DND-41 (cell line): Measurements from ENCODE around the gene FBXW8.

Source experiments
- ATAC-seq: fragments of 200-7000 bp; cut with Tn5 transposase; 3 replicates; pipeline ENCODE4 v1.9.1; 2021; ENCODE audit warnings: low read depth; ENCODE audit not compliant: insufficient read depth
- DNase-seq: peaks from one replicate; pipeline ENCODE4 v3.0.0-alpha.2; 2020
- H2AFZ ChIP-seq: 2 replicates; pipeline ENCODE4 v1.6.0; 2012; ENCODE audit warnings: low read depth, low read length
- H3K27ac ChIP-seq: 2 replicates; pipeline ENCODE4 v1.5.1; 2012; ENCODE audit warnings: low read length, inconsistent platforms
- H3K27me3 ChIP-seq: fragments of 200-600 bp; sonication (generic); 2 replicates; pipeline ENCODE4 v1.6.0; 2012; ENCODE audit warnings: low read length, mild to moderate bottlenecking, inconsistent platforms; ENCODE audit not compliant: insufficient read depth, poor library complexity
- H3K36me3 ChIP-seq: 2 replicates; pipeline ENCODE4 v1.5.1; 2012; ENCODE audit warnings: low read length, inconsistent platforms; ENCODE audit not compliant: insufficient read depth
- H3K4me1 ChIP-seq: 2 replicates; pipeline ENCODE4 v1.5.1; 2012; ENCODE audit warnings: mild to moderate bottlenecking, low read length; ENCODE audit not compliant: insufficient read depth
- H3K4me2 ChIP-seq: 2 replicates; pipeline ENCODE4 v1.6.0; 2012; ENCODE audit warnings: mild to moderate bottlenecking, moderate library complexity, low read length, inconsistent platforms; ENCODE audit not compliant: insufficient read depth
- H3K4me3 ChIP-seq, 2 experiments: fragments of 200-600 bp in 1 of 2; shearing (Covaris generic) in 1 of 2; 2 replicates each; pipeline ENCODE4 v1.5.1; 2012 to 2016; ENCODE audit warnings: inconsistent platforms in 2 of 2, low read length in 2 of 2, mild to moderate bottlenecking in 2 of 2, low read depth in 1 of 2, moderate library complexity in 1 of 2
- H3K79me2 ChIP-seq: 2 replicates; pipeline ENCODE4 v1.6.0; 2012; ENCODE audit warnings: low read length, inconsistent platforms; ENCODE audit not compliant: insufficient read depth
- H3K9ac ChIP-seq: 2 replicates; pipeline ENCODE4 v1.6.0; 2012; ENCODE audit warnings: low read depth, mild to moderate bottlenecking, inconsistent platforms, low read length, moderate library complexity
- H3K9me3 ChIP-seq: 2 replicates; pipeline ENCODE4 v1.5.1; 2012; ENCODE audit warnings: low read length, moderate library complexity, mild to moderate bottlenecking, inconsistent platforms; ENCODE audit not compliant: insufficient read depth, severe bottlenecking
- H4K20me1 ChIP-seq: 2 replicates; pipeline ENCODE4 v1.6.0; 2012; ENCODE audit warnings: low read length; ENCODE audit not compliant: insufficient read depth
- EZH2 ChIP-seq: IDR thresholded peaks from 3 replicates; pipeline ENCODE4 v1.6.1; 2012; ENCODE audit warnings: borderline replicate concordance, low read depth, mild to moderate bottlenecking, moderate library complexity, low read length, inconsistent platforms; ENCODE audit not compliant: severe bottlenecking
- TF ChIP-seq, protein P1 (sequence below): IDR thresholded peaks from 2 replicates; pipeline ENCODE4 v1.5.1; 2012; ENCODE audit warnings: borderline replicate concordance, low read length, moderate library complexity, mild to moderate bottlenecking; ENCODE audit not compliant: poor library complexity, severe bottlenecking; ENCODE audit errors: extremely low read depth

Gene FBXW8

GRCh38 chr12:117009759-117010158 lies 99.0 kb downstream of the FBXW8 start:
- DNase-seq (no peak), ATAC-seq (no peak)
- Histone ChIP-seq H3K9ac (no peak overlapping the region), H3K27ac (no peak overlapping the region), H3K27me3 (no peaks in the 10 kb centered on the region), H4K20me1 (no peaks in the 10 kb centered on the region), H3K4me2 (no peak overlapping the region), H3K36me3 (peaks cover 36% of the 10 kb centered on the region), H3K9me3 (peaks cover 8% of the 10 kb centered on the region), H2AFZ (no peak overlapping the region), H3K4me3 (no peak overlapping the region), H3K4me1 (no peaks in the 10 kb centered on the region), H3K79me2 (no peaks in the 10 kb centered on the region)
- TF ChIP-seq, protein P1, sequence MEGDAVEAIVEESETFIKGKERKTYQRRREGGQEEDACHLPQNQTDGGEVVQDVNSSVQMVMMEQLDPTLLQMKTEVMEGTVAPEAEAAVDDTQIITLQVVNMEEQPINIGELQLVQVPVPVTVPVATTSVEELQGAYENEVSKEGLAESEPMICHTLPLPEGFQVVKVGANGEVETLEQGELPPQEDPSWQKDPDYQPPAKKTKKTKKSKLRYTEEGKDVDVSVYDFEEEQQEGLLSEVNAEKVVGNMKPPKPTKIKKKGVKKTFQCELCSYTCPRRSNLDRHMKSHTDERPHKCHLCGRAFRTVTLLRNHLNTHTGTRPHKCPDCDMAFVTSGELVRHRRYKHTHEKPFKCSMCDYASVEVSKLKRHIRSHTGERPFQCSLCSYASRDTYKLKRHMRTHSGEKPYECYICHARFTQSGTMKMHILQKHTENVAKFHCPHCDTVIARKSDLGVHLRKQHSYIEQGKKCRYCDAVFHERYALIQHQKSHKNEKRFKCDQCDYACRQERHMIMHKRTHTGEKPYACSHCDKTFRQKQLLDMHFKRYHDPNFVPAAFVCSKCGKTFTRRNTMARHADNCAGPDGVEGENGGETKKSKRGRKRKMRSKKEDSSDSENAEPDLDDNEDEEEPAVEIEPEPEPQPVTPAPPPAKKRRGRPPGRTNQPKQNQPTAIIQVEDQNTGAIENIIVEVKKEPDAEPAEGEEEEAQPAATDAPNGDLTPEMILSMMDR: no peak
- TF ChIP-seq EZH2: no peak

DNA sequence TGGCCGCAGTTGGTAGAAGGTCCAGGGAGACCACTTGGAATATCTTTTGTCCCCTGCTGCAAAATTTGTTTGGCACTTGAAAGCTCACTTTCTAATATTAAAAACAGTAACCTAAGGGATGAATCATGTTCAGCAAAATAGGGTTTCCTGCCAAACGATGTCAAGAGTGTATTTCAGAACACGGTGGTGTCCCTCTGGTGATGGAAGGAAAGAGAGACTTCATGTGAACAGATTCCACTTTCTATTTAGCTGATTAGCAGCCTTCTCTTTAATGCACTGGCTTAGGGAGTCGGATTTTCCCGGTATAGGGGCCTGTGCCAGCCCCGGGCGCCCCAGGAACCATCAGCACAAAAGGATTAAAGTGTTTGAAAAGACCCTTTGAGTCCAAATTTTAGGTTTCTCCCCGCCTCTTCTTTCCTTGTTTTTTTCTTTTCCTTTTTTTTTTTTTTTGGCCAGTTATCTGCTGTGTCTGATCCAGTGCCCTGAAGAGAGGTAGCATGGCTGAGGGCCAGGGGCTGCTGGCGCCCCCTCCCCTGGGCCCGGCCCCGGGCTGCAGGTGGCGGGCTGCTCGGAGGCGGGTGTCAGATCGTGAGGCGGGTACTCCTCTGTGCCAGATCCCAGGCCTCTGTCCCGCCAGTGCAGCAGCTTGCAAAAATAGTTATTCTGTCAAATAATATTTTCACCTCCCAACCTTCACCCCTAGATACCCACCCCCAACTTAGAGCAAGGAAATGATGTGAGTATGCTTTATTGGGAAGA lies 100.1 kb downstream of the FBXW8 start:
- no peaks in the 10 kb centered on the region for H4K20me1 ChIP-seq
- ATAC-seq (no peak), DNase-seq (no peak)
- no peak for TF ChIP-seq EZH2
- TF ChIP-seq, protein P1: no peak
- no peak overlapping the region for H3K27ac ChIP-seq
- H3K4me2 ChIP-seq: no peak overlapping the region
- peaks cover 11% of the 10 kb centered on the region for H3K9me3 ChIP-seq
- H3K4me3 ChIP-seq: no peak overlapping the region
- no peaks in the 10 kb centered on the region for H3K79me2 ChIP-seq
- H3K36me3 ChIP-seq: peaks cover 36% of the 10 kb centered on the region
- H3K9ac ChIP-seq: no peak overlapping the region
- no peaks in the 10 kb centered on the region for H3K27me3 ChIP-seq
- H3K4me1 ChIP-seq: no peaks in the 10 kb centered on the region
- H2AFZ ChIP-seq: no peak overlapping the region

DNA sequence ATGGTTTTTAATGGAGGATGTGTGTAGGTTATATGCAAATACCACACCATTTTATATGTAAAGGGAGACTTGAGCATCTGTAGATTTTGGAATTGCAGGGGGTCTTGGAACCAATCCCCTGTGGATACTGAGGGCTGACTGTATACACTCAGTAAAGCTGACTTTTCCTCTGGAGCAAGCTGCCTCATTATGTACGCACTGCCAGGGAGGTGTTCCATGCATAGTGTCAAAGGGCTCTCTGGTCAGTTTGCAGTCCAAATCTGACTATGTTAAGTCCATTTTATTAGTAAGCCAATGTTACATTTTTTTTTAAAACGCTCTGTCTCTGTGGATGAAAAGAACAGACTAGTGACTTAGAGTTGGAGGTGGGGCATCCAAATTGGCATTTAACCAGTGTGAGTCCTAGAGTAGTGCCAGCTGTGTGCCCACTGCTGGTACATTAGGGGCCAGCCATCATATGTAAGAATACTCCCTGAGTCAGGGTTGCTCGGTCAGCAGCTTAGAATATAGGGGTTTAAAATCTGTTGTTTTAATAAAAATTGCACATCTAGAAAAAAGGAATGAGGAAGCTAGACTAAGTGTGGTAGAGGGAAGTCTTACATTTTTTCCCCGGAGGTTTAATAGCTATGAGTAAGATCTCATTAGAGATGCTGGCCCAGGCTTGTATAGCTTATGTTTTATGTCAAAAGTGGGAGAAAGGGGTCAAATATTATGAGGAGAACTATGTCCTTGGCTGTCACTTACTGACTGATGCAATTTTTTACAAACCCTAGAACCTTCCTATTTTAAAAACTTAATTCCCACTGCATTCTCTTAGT lies 101.4 kb downstream of the FBXW8 start:
- H3K9me3 ChIP-seq: peaks cover 11% of the 10 kb centered on the region
- H4K20me1 ChIP-seq: no peaks in the 10 kb centered on the region
- DNase-seq (no peak), ATAC-seq (no peak)
- no peaks in the 10 kb centered on the region for H3K27me3 ChIP-seq
- no peaks in the 10 kb centered on the region for H3K4me1 ChIP-seq
- H3K79me2 ChIP-seq: no peaks in the 10 kb centered on the region
- H3K27ac ChIP-seq: no peak overlapping the region
- no peak overlapping the region for H3K4me2 ChIP-seq
- peaks cover 33% of the 10 kb centered on the region for H3K36me3 ChIP-seq
- H3K4me3 ChIP-seq: no peak overlapping the region
- H2AFZ ChIP-seq: no peak overlapping the region
- TF ChIP-seq, protein P1: no peak
- TF ChIP-seq EZH2: no peak
- H3K9ac ChIP-seq: no peak overlapping the region
